Measurements from ENCODE around the gene MVK. TPM values are rescaled to one million over a fixed set of nuclear protein-coding genes. Genes with fewer than 3 reads are reported as not detected.

The MVK gene
- total RNA-seq, 4 donors from 2014 or later = 20.9 to 52.0 (median 30.5) TPM

DNA sequence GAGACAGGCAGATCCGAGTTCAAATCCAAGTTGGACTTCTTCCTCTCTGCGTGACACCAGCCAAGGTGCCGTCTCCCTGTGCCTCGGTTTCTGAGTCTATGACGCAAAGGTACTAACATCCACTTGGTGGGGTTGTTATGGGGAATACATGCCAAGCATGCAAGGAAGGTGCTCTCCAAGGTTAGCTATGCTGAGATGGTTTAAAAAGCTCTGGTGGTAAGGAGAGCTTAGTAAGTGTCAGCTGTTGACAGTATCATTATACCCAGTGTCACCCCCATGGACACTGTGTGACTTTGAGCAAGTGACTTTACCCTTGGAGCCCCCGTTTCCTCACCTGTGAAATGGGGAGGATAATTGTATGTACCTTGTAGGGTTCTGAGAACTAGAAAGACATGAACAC lies 22.5 kb upstream of the MVK start:
- H3K36me3 ChIP-seq = peaks cover 0 to 7% (median 0%) of the 10 kb centered on the region in 3 donors
- H3K9me3 ChIP-seq = no peaks in the 10 kb centered on the region
- no peaks in the 10 kb centered on the region for H3K4me1 ChIP-seq
- TF ChIP-seq EP300 (IDR thresholded peaks at IDR 0.05) (no peak), POLR2A (IDR thresholded peaks at IDR 0.05) (no peak)
- TF ChIP-seq, protein P1, sequence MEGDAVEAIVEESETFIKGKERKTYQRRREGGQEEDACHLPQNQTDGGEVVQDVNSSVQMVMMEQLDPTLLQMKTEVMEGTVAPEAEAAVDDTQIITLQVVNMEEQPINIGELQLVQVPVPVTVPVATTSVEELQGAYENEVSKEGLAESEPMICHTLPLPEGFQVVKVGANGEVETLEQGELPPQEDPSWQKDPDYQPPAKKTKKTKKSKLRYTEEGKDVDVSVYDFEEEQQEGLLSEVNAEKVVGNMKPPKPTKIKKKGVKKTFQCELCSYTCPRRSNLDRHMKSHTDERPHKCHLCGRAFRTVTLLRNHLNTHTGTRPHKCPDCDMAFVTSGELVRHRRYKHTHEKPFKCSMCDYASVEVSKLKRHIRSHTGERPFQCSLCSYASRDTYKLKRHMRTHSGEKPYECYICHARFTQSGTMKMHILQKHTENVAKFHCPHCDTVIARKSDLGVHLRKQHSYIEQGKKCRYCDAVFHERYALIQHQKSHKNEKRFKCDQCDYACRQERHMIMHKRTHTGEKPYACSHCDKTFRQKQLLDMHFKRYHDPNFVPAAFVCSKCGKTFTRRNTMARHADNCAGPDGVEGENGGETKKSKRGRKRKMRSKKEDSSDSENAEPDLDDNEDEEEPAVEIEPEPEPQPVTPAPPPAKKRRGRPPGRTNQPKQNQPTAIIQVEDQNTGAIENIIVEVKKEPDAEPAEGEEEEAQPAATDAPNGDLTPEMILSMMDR (IDR thresholded peaks at IDR 0.05) = no peak
- 88 to 89% methylated on average over 6 of the region's 6 CpGs for WGBS, 2 donors
- no peak overlapping the region for H3K27ac ChIP-seq
- peaks cover 0 to 39% of the 10 kb centered on the region in 2 donors for H3K27me3 ChIP-seq
- DNase-seq (ENCODE audit: low spot score in 2 of 2) = no peak
- no peak overlapping the region for H3K4me3 ChIP-seq

DNA sequence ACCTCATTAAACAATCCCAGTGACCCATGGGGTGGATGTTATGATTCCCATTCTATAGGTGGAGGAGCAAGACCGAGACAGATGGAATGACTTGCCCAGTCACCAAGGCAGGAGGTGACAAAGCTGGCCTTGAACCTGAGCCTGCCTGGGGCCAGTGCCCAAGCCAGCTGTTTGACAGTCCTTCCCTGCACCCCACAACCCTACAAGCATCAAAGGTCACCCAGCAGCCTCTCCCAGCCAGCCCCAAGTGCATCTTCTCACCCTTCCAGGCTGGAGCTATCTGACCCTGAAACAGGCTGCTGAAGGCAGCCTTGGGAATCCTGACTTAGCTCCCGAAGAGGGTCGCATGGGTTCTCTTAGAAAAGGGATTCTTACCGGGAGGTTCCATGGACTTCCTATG lies 20.6 kb upstream of the MVK start:
- no peak for DNase-seq (ENCODE audit: low spot score in 2 of 2)
- WGBS, 2 donors = 73 to 80% methylated on average over 4 of the region's 4 CpGs
- Histone ChIP-seq H3K27ac (no peak overlapping the region), H3K36me3 (peaks cover 0 to 26% (median 0%) of the 10 kb centered on the region in 3 donors), H3K27me3 (peaks cover 0 to 30% of the 10 kb centered on the region in 2 donors), H3K4me1 (no peaks in the 10 kb centered on the region), H3K9me3 (no peaks in the 10 kb centered on the region), H3K4me3 (no peak overlapping the region)
- TF ChIP-seq, protein P1 (IDR thresholded peaks at IDR 0.05) = no peak
- no peak for TF ChIP-seq EP300 (IDR thresholded peaks at IDR 0.05)
- no peak for TF ChIP-seq POLR2A (IDR thresholded peaks at IDR 0.05)

DNA sequence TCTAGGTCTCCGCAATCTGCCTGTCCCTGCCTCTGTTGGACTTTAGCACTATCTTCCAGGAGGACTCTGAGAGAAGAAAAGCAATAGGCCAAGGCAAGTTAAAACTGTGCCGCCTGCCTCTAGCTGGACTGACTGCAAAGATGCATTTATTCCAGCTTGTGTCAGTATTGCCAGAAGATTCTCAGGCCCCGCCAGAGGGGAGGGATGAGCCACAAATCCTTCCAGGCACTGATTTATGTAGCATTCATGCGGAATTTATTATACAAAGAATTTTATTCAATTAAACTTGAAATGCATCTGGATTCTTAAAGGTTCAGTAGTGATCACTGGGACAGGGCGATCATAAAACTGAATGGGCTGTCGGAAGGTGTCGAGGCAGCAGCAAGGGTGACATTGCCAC lies 20.1 kb upstream of the MVK start:
- H3K4me3 ChIP-seq = no peak overlapping the region
- H3K36me3 ChIP-seq = peaks cover 0 to 31% (median 0%) of the 10 kb centered on the region in 3 donors
- no peak for DNase-seq (ENCODE audit: low spot score in 2 of 2)
- peaks cover 0 to 25% of the 10 kb centered on the region in 2 donors for H3K27me3 ChIP-seq
- TF ChIP-seq EP300 (IDR thresholded peaks at IDR 0.05) (no peak), POLR2A (IDR thresholded peaks at IDR 0.05) (no peak)
- TF ChIP-seq, protein P1 (IDR thresholded peaks at IDR 0.05) = no peak
- WGBS, 2 donors = 71 to 74% methylated on average over 7 of the region's 7 CpGs
- no peak overlapping the region for H3K27ac ChIP-seq
- H3K4me1 ChIP-seq = no peaks in the 10 kb centered on the region
- H3K9me3 ChIP-seq = no peaks in the 10 kb centered on the region

DNA sequence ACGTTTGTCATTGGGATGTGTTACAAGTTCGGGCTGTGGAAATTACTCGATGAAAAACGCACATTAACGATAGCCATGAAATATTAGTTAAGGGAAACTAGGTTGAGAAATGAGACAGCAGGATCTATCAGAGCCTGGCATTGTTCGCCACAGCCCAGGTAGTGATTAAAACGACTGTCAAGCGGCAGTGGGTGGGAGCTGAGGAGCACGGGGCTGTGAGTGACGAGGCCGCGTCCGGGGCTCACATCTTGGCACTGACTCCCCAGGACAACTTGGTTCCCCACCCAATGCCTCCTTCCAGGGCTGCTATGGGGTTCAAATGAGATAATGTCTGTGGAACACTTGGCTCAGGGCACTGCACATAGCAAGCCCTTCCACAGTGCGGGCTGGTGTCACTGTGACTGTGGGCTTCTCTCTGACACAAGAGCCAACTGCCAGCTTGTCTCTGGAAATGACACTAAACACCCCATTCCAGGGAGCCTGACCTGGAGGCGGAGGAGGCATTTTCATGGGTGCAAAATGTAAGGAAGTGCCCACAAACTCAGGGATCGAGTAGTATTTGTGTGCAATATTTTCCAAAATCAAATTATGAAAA lies 19.6 kb upstream of the MVK start:
- H3K27me3 ChIP-seq = peaks cover 0 to 19% of the 10 kb centered on the region in 2 donors
- WGBS, 2 donors = 53 to 57% methylated on average over 16 of the region's 16 CpGs

DNA sequence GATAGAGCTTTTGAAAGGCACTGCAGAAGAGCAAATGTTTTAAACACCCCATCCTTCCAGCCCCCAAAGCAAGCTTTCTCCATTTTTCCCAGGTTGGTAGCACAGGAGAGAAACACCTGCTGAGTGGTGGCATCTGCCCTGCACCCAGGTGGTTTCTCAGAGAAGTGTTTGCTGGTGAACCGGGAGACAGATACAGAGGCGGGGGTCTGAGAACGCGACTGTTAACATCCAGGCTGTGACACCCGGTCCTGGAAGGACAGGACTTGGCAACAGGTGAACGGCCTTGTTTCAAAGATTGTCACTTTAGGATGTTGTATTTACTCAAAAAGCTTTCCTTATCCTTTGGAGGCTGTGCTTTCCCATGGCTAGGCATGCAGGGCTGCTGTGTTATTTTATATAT lies 18.8 kb upstream of the MVK start:
- H3K27me3 ChIP-seq = peaks cover 0 to 12% of the 10 kb centered on the region in 2 donors
- no peaks in the 10 kb centered on the region for H3K9me3 ChIP-seq
- TF ChIP-seq, protein P1 (IDR thresholded peaks at IDR 0.05) = no peak
- no peak for TF ChIP-seq POLR2A (IDR thresholded peaks at IDR 0.05)
- no peak for TF ChIP-seq EP300 (IDR thresholded peaks at IDR 0.05)
- peaks cover 0 to 44% (median 0%) of the 10 kb centered on the region in 3 donors for H3K36me3 ChIP-seq
- no peak overlapping the region for H3K4me3 ChIP-seq
- no peaks in the 10 kb centered on the region for H3K4me1 ChIP-seq
- no peak for DNase-seq (ENCODE audit: low spot score in 2 of 2)
- WGBS, 2 donors = 77 to 79% methylated on average over 6 of the region's 6 CpGs
- no peak overlapping the region for H3K27ac ChIP-seq

More for the DNA sequence above, 19.6 kb upstream of the MVK start:
- no peaks in the 10 kb centered on the region for H3K9me3 ChIP-seq
- no peak for DNase-seq (ENCODE audit: low spot score in 2 of 2)
- TF ChIP-seq, protein P1 (IDR thresholded peaks at IDR 0.05) = no peak
- TF ChIP-seq EP300 (IDR thresholded peaks at IDR 0.05) (no peak), POLR2A (IDR thresholded peaks at IDR 0.05) (no peak)
- no peak overlapping the region for H3K4me3 ChIP-seq
- peaks cover 0 to 36% (median 0%) of the 10 kb centered on the region in 3 donors for H3K36me3 ChIP-seq
- H3K4me1 ChIP-seq = no peaks in the 10 kb centered on the region
- no peak overlapping the region for H3K27ac ChIP-seq

Data from tibial nerve (tissue), 4 donors.